HepG2 (cell line): Measurements from ENCODE around the gene STPG4. TPM values are rescaled to one million over a fixed set of nuclear protein-coding genes. Genes with fewer than 3 reads are reported as not detected.

Experiments used
- CEBPG ChIP-seq: IDR thresholded peaks from 2 replicates; pipeline ENCODE4 v1.6.1; 2016
- EED ChIP-seq: sonication (generic); formaldehyde crosslinking; IDR thresholded peaks from 2 replicates; pipeline ENCODE4 v1.5.0; 2020; ENCODE audit warnings: mild to moderate bottlenecking, missing genetic modification reagents
- MYPOP ChIP-seq: sonication (generic); formaldehyde crosslinking; IDR thresholded peaks from 2 replicates; pipeline ENCODE4 v1.8.1; 2023; ENCODE audit warnings: mild to moderate bottlenecking, moderate library complexity, missing genetic modification reagents
- NR3C1 ChIP-seq: sonication (generic); formaldehyde crosslinking; IDR thresholded peaks from 2 replicates; pipeline ENCODE4 v1.4.0; 2020; ENCODE audit warnings: missing genetic modification reagents
- RARA ChIP-seq: IDR thresholded peaks from 2 replicates; pipeline ENCODE4 v1.6.1; 2016; ENCODE audit warnings: missing genetic modification reagents, missing compliant biosample characterization
- REL ChIP-seq: sonication (generic); formaldehyde crosslinking; conservative IDR thresholded peaks from 2 replicates; pipeline ENCODE4 v1.8.0; 2022; ENCODE audit warnings: mild to moderate bottlenecking, missing genetic modification reagents, moderate library complexity
- RXRB ChIP-seq: IDR thresholded peaks from 2 replicates; pipeline ENCODE4 v1.6.1; 2016; ENCODE audit warnings: borderline replicate concordance, missing genetic modification reagents, missing compliant biosample characterization
- SKI ChIP-seq: fragments of 450-650 bp; IDR thresholded peaks from one replicate; pipeline ENCODE4 v1.6.1; 2018; ENCODE audit warnings: mild to moderate bottlenecking; ENCODE audit not compliant: partially characterized antibody
- SNAPC4 ChIP-seq: sonication (generic); formaldehyde crosslinking; IDR thresholded peaks from 2 replicates; pipeline ENCODE4 v1.4.0; 2020; ENCODE audit warnings: mild to moderate bottlenecking, missing genetic modification reagents
- SP2 ChIP-seq: sonication (generic); formaldehyde crosslinking; IDR thresholded peaks from 2 replicates; pipeline ENCODE4 v1.5.1; 2020; ENCODE audit warnings: mild to moderate bottlenecking, missing genetic modification reagents
- SRSF1 ChIP-seq: fragments of 200-400 bp; formaldehyde crosslinking; optimal IDR thresholded peaks from 2 replicates; pipeline ENCODE3; 2017; ENCODE audit warnings: mild to moderate bottlenecking, low read depth, low read length, moderate library complexity
- ZBTB2 ChIP-seq: sonication (generic); formaldehyde crosslinking; IDR thresholded peaks from 2 replicates; pipeline ENCODE4 v1.8.0; 2022; ENCODE audit warnings: low read depth, missing genetic modification reagents
- ZNF256 ChIP-seq: sonication (generic); formaldehyde crosslinking; conservative IDR thresholded peaks from 2 replicates; pipeline ENCODE4 v1.4.0; 2020; ENCODE audit warnings: missing genetic modification reagents
- ZNF354B ChIP-seq: sonication (generic); formaldehyde crosslinking; IDR thresholded peaks from 2 replicates; pipeline ENCODE4 v1.8.0; 2022; ENCODE audit warnings: mild to moderate bottlenecking, missing genetic modification reagents
- ZNF574 ChIP-seq: sonication (generic); formaldehyde crosslinking; IDR thresholded peaks from 2 replicates; pipeline ENCODE4 v1.4.0; 2020; ENCODE audit warnings: missing genetic modification reagents
- ZNF724P ChIP-seq: sonication (generic); formaldehyde crosslinking; IDR thresholded peaks from 2 replicates; pipeline ENCODE4 v1.8.0; 2022; ENCODE audit warnings: missing genetic modification reagents, borderline replicate concordance
- ZSCAN9 ChIP-seq: IDR thresholded peaks from 2 replicates; pipeline ENCODE4 v1.6.1; 2016; ENCODE audit warnings: borderline replicate concordance
- polyA plus RNA-seq, 8 experiments: library from polyadenylated mRNA; depleted of rRNA in 3 of 8; stranded (reverse) in 7 of 8; unstranded in 1 of 8; fragments of >200 nt; fragmentation: Illumina TruSeq in 4 of 8; extraction: Trizol in 4 of 8; gene quantifications; 2 replicates each; pipeline versions ENCODE4 v1.2.1 to v1.2.3, GENCODE V29; 2011 to 2016; ENCODE audit warnings: low read depth in 4 of 8, missing spikeins in 1 of 8, mixed read lengths in 1 of 8; ENCODE audit not compliant: insufficient read depth in 1 of 8
- total RNA-seq, 5 experiments: library from RNA; depleted of rRNA; stranded (reverse); fragments of >200 nt; fragmentation: Illumina TruSeq; extraction: Trizol; gene quantifications; 2 replicates each; pipeline ENCODE4 v1.2.3, GENCODE V29; 2016; ENCODE audit warnings: low read depth in 1 of 5

Gene STPG4
- total and polyA plus RNA-seq, 2 of the 13 experiments (the other 11 are each of a cell fraction or from before 2014, with no cell fraction given): 0.11 to 0.15 TPM

- no peak for TF ChIP-seq ZBTB2 (CRISPR knock-in tag)
- peak; percentile 82 for TF ChIP-seq RXRB (CRISPR knock-in tag)
- TF ChIP-seq EED (CRISPR knock-in tag): peak; percentile 64
- peak; percentile 59 for TF ChIP-seq CEBPG
- TF ChIP-seq SNAPC4: 0 out of 2 replicates have a peak, but pooled peaks have one; percentile 39
- peak; percentile 52; the same call in 1 of the 2 replicates for TF ChIP-seq ZNF354B
- no peak; the same call in 1 of the 2 replicates for TF ChIP-seq ZSCAN9 (CRISPR knock-in tag)
- peak; percentile 69; the same call in 1 of the 2 replicates for TF ChIP-seq ZNF256 (CRISPR knock-in tag)
- no peak for TF ChIP-seq SP2 (CRISPR knock-in tag)
- TF ChIP-seq SRSF1: no peak
- peak; percentile 78; the same call in 1 of the 2 replicates for TF ChIP-seq REL (CRISPR knock-in tag)
- TF ChIP-seq ZNF724P (CRISPR knock-in tag): no peak
- no peak for TF ChIP-seq NR3C1
- TF ChIP-seq SKI: peak; percentile 22
- peak; percentile 83 for TF ChIP-seq ZNF574 (CRISPR knock-in tag)
- TF ChIP-seq RARA: peak; percentile 95
- 0 out of 2 replicates have a peak, but pooled peaks have one; percentile 19 for TF ChIP-seq MYPOP (CRISPR knock-in tag)
These were observed 83.9 kb downstream of the STPG4 start (continued) for GRCh38 chr2:47070920-47071824.
